NB4 (cell line): Measurements from ENCODE around the gene KCND1.

ENCODE experiments used
- CTCF ChIP-seq: IDR thresholded peaks from one replicate; pipeline ENCODE4 v1.5.1; 2012; ENCODE audit warnings: low read depth, low read length
- MAX ChIP-seq: IDR thresholded peaks from 2 replicates; pipeline ENCODE4 v1.6.1; 2011; ENCODE audit warnings: low read depth, low read length
- POLR2A ChIP-seq: IDR thresholded peaks from 2 replicates; pipeline ENCODE4 v1.6.1; 2011; ENCODE audit warnings: mild to moderate bottlenecking; ENCODE audit not compliant: insufficient read length; ENCODE audit errors: extremely low read depth

GRCh38 chrX:48957477-48957826 is 14.2 kb downstream of the KCND1 start, which contains the start of gene OTUD5:
- TF ChIP-seq CTCF (no peak), MAX (no peak), POLR2A (no peak)
